ENCODE measurements around the gene NAALADL2. TPM values are rescaled to one million over a fixed set of nuclear protein-coding genes. Genes with fewer than 3 reads are reported as not detected.

The NAALADL2 gene
- 10 to 100 TPM in 1 of 2 donors, 1 to 10 TPM in 1; 4.0 to 12.0 TPM for total RNA-seq

DNA sequence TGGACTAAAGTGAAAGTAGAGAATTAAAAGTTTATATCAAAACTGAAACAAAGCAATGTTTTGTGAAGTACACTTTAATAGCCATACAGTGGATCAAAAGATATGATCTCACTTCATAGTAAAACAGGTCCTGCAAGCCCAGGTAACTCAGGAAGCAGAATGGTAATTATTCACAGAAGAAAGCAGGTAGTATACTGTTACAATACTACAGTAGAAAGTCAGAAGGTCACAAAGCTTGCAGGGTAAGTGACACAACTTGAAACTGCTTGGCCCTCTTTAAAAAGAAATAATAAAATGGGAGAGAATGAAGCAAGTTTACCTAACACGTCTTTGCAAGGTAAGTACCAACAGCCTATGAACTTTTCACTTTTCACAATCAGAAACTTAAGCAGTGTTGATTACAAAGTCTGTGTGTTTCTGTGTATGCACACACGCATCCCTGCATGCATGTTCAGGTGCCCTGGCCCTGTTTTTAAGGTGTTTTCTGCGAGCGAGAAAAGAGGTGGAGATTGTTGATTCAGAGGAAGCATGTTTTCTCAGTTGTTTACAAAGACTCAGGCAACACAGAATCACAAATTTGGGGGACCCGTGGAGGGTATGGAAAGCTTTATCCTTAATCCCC, at the start of gene NAALADL2:
NAALADL2 (plus strand) TSS at position 221 of the 622 bp plus-strand sequence.

Small RNA genes lying within 50 kb of the gene (small RNA-seq; reads per million reads assigned to genes)
- gene MIR4789, result 0 to 0.13 reads per million in 2 donors
- 0 to 0.04 reads per million in 2 donors for gene RNU4-91P
- 0 reads per million in 2 donors for gene RNU6-1233P
- gene RNU6-1317P, result 0 reads per million in 2 donors

Measured in melanocyte of skin (primary cell).